ENCODE data around the gene ACP1. TPM values are rescaled to one million over a fixed set of nuclear protein-coding genes. Genes with fewer than 3 reads are reported as not detected.
A peak's percentile ranks its signal among the peaks of the same experiment; 100 is the strongest.
"Not testable (repeated sequence)": the region's sequence is repeated elsewhere in the genome, so short reads cannot be mapped to it uniquely, and the experiment has no call there.

The ACP1 gene
- total RNA-seq, 2 donors from 2014 or later: 141 to 163 TPM

GRCh38 chr2:314561-315336 lies 50.0 kb downstream of the ACP1 start:
- Mint-ChIP-seq H3K36me3 (ENCODE audit: insufficient read depth in 2 of 2) (peaks cover 2 to 4% of the 10 kb centered on the region in 2 donors), H3K4me1 (ENCODE audit: low read depth) (peaks cover 24% of the 10 kb centered on the region), H3K4me3 (no peak overlapping the region), H3K27me3 (ENCODE audit: low read depth) (peaks cover 8% of the 10 kb centered on the region), H3K27ac (no peak overlapping the region), H3K9me3 (peaks cover 6% of the 10 kb centered on the region in 2 donors)
- ATAC-seq (replicated peaks in 1 of 2) (no peak), DNase-seq (no peak)

DNA sequence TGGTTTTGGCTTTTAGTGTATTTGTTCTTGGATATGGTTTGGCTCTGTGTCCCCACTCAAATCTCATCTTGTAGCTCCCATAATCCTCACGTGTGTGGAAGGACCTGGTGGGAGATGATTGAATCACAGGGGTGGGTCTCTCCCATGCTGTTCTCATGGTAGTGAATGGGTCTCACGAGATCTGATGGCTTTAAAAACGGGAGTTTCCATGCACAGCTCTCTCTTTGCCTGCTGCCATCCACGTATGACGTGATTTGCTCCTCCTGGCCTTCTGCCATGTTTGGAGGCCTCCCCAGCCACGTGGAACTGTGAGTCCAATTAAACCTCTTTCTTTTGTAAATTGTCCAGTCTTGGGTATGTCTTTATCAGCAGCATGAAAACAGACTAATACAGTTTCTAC lies 51.2 kb downstream of the ACP1 start:
- Mint-ChIP-seq H3K4me1 (ENCODE audit: low read depth) (peaks cover 24% of the 10 kb centered on the region), H3K27ac (peak overlapping the region; percentile 44)
- not testable (repeated sequence) for H3K9me3 Mint-ChIP-seq; H3K36me3 Mint-ChIP-seq (ENCODE audit: insufficient read depth in 2 of 2); DNase-seq; ATAC-seq (replicated peaks in 1 of 2); H3K27me3 Mint-ChIP-seq (ENCODE audit: low read depth); H3K4me3 Mint-ChIP-seq

DNA sequence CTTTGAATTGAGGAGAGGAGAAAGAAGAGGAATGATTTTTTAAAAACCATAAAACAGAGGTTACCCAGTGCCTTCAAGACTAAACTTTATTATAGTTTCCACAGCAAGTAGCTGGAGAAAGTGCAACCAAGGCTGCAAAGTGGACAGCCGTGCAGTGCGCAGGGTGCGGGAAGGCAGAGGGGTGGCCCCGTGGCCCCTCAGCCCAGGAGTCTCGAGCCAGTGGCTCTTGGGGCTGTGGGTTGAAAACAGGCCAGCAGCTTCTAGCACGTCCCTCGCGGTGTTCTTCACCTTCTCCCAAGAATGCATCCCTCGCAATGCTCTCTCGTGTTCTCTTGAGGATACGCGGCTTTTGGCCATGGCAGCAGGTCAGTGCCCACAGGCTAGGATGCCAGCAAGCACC lies 51.6 kb downstream of the ACP1 start:
- peaks cover 2 to 4% of the 10 kb centered on the region in 2 donors for H3K36me3 Mint-ChIP-seq (ENCODE audit: insufficient read depth in 2 of 2)
- no peak overlapping the region for H3K4me3 Mint-ChIP-seq
- peak overlapping the region; percentile 44 for H3K27ac Mint-ChIP-seq
- DNase-seq: no peak
- H3K4me1 Mint-ChIP-seq (ENCODE audit: low read depth): peaks cover 24% of the 10 kb centered on the region
- H3K9me3 Mint-ChIP-seq: peaks cover 6% of the 10 kb centered on the region in 2 donors
- no peak for ATAC-seq (replicated peaks in 1 of 2)
- H3K27me3 Mint-ChIP-seq (ENCODE audit: low read depth): peaks cover 8% of the 10 kb centered on the region

DNA sequence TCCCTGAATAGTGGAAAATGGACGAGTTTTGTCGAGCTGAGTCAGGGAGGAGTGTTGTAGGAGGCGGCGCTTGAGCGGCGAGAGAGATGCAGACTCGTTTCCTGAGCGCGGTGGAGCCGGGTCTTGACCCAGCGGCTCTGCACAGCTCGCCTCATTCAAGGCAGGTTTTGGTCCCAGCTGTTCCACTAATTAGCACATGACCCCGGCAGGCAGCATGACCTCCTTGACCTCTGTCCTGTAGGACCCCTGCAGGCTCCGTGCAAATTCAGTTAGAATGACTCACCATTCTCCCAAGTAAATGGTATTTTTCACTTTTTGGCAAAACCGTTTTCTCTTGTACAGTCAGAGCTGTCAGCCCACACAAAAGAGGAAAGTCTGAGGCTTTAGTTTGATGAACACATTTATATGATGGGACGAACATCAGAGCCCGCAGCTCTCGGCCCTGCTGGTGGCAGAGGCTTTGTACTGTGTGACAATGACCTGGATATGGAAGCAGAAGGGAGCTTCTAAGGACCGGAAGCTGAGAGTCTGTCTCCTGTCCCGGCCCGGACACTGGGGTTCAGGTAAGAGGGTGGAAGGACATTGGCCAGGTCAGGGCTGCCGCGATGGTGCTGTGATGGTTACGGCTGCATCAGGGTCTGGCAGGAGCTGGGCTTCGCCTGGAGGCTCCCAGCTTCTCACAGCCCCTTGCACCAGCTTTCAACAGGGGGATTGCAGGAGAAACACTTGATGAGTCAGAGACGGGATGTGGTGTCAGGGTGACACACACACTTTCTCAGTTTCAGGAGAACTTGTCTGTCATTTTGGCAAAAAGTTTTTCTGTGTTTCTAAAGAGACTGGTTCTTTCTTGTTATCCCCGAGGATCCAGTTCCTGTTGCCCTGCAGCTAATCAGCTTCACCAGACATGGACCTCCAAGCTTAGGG lies 53.0 kb downstream of the ACP1 start:
- Mint-ChIP-seq H3K27me3 (ENCODE audit: low read depth) (peaks cover 8% of the 10 kb centered on the region), H3K4me3 (peak overlapping the region; percentile 68 to 92), H3K4me1 (ENCODE audit: low read depth) (peaks cover 24% of the 10 kb centered on the region), H3K9me3 (peaks cover 6% of the 10 kb centered on the region in 2 donors), H3K27ac (peak overlapping the region; percentile 97), H3K36me3 (ENCODE audit: insufficient read depth in 2 of 2) (peaks cover 2 to 4% of the 10 kb centered on the region in 2 donors)
- DNase-seq (peak; percentile 50 to 53), ATAC-seq (replicated peaks in 1 of 2) (peak; percentile 89 to 90)

GRCh38 chr2:319059-319600 lies 54.4 kb downstream of the ACP1 start:
- peaks cover 6% of the 10 kb centered on the region in 2 donors for H3K9me3 Mint-ChIP-seq
- DNase-seq: peak in 1 of 2 donors; percentile 4
- ATAC-seq (replicated peaks in 1 of 2): no peak
- peak overlapping the region; percentile 97 for H3K27ac Mint-ChIP-seq
- peaks cover 2 to 4% of the 10 kb centered on the region in 2 donors for H3K36me3 Mint-ChIP-seq (ENCODE audit: insufficient read depth in 2 of 2)
- H3K27me3 Mint-ChIP-seq (ENCODE audit: low read depth): peaks cover 11% of the 10 kb centered on the region
- peak overlapping the region; percentile 68 to 92 for H3K4me3 Mint-ChIP-seq
- peaks cover 24% of the 10 kb centered on the region for H3K4me1 Mint-ChIP-seq (ENCODE audit: low read depth)

- Mint-ChIP-seq H3K27ac (no peak overlapping the region), H3K9me3 (peaks cover 8 to 10% of the 10 kb centered on the region in 2 donors), H3K27me3 (ENCODE audit: low read depth) (peaks cover 25% of the 10 kb centered on the region), H3K4me1 (ENCODE audit: low read depth) (peaks cover 24% of the 10 kb centered on the region), H3K4me3 (no peak overlapping the region), H3K36me3 (ENCODE audit: insufficient read depth in 2 of 2) (peaks cover 2 to 4% of the 10 kb centered on the region in 2 donors)
- no peak for ATAC-seq (replicated peaks in 1 of 2)
- DNase-seq: no peak
Observed at GRCh38 chr2:320561-320960, 55.8 kb downstream of the ACP1 start.

- H3K36me3 Mint-ChIP-seq (ENCODE audit: insufficient read depth in 2 of 2): peaks cover 4% of the 10 kb centered on the region in 2 donors
- H3K9me3 Mint-ChIP-seq: peaks cover 16% of the 10 kb centered on the region in 2 donors
- H3K4me3 Mint-ChIP-seq: no peak overlapping the region
- peaks cover 21% of the 10 kb centered on the region for H3K4me1 Mint-ChIP-seq (ENCODE audit: low read depth)
- ATAC-seq (replicated peaks in 1 of 2) (no peak), DNase-seq (no peak)
- H3K27ac Mint-ChIP-seq: no peak overlapping the region
- H3K27me3 Mint-ChIP-seq (ENCODE audit: low read depth): peaks cover 30% of the 10 kb centered on the region
Observed at GRCh38 chr2:322326-322725, 57.6 kb downstream of the ACP1 start.

DNA sequence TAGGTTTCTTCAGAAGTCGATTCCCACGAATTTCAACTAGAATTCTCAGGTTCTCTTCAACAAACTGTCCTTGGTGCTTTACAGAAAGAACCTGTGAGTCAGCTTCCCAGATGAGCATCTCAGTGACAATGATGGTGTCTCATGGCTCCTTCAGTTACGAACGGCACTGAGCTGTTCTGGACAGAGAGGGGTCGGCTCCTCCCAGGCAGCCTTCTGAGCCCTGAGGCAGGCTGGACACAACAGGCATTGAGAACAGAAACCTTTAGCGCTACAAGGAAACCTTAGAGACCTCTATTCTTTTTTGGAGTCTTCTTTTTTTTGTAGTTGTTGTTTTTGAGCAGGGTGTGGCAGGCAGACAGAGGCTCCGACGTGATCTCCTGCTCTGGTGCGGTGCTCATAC lies 58.3 kb downstream of the ACP1 start:
- ATAC-seq (replicated peaks in 1 of 2): no peak
- Mint-ChIP-seq H3K27ac (no peak overlapping the region), H3K4me1 (ENCODE audit: low read depth) (peaks cover 14% of the 10 kb centered on the region), H3K9me3 (peaks cover 16 to 17% of the 10 kb centered on the region in 2 donors), H3K36me3 (ENCODE audit: insufficient read depth in 2 of 2) (peaks cover 4 to 5% of the 10 kb centered on the region in 2 donors), H3K27me3 (ENCODE audit: low read depth) (peaks cover 35% of the 10 kb centered on the region), H3K4me3 (no peak overlapping the region)
- DNase-seq: no peak

Other genes with a start within 250 kb of the ACP1 start
- 1 to 10 TPM in 1 of 2 donors, under 1 TPM in 1; 0.72 to 2.0 TPM for gene FAM110C, start 218.4 kb upstream of the ACP1 start, total RNA-seq
- 10 to 100 TPM; 31.6 to 37.8 TPM for gene SH3YL1, start 915 bp upstream of the ACP1 start, total RNA-seq
- under 1 TPM; 0.36 to 0.60 TPM for gene ALKAL2, start 23.1 kb downstream of the ACP1 start, total RNA-seq